Upper lobe of left lung (tissue), 6 donors: ENCODE results near the gene CDCA8. TPM values are rescaled to one million over a fixed set of nuclear protein-coding genes. Genes with fewer than 3 reads are reported as not detected.

Experiments
- ATAC-seq, 2 donors: fragments of 200-7000 bp; cut with Tn5 transposase; one replicate each; pipeline ENCODE4 v1.9.1; 2022; ENCODE audit warnings: mild to moderate bottlenecking in 2 of 2, moderate library complexity in 2 of 2; ENCODE audit not compliant: low FRiP score in 2 of 2
- DNase-seq, 2 donors: peaks; one replicate each; pipeline ENCODE4 v3.0.0-alpha.2; 2019 to 2020
- H3K27ac ChIP-seq, 4 donors: fragments of 200-600 bp; sonication (generic); one replicate each; pipeline ENCODE4 v1.5.1; 2016 to 2019
- H3K27me3 ChIP-seq, 4 donors: fragments of 200-600 bp; sonication (generic); one replicate each; pipeline ENCODE4 v1.5.1; 2017 to 2019
- H3K36me3 ChIP-seq, 4 donors: fragments of 200-600 bp; sonication (generic); one replicate each; pipeline ENCODE4 v1.5.1; 2016 to 2019
- H3K4me1 ChIP-seq, 4 donors: fragments of 200-600 bp; sonication (generic); one replicate each; pipeline ENCODE4 v1.5.1; 2018 to 2019
- H3K4me3 ChIP-seq, 4 donors: fragments of 200-600 bp; sonication (generic); one replicate each; pipeline ENCODE4 v1.5.1; 2017 to 2019; ENCODE audit warnings: mild to moderate bottlenecking in 2 of 4, moderate library complexity in 1 of 4
- H3K9me3 ChIP-seq, 4 donors: fragments of 200-600 bp; sonication (generic); one replicate each; pipeline ENCODE4 v1.5.1; 2018 to 2019
- CTCF ChIP-seq, 6 experiments: fragments of 450-650 bp in 4 of 6; fragments of 200-600 bp in 2 of 6; sonication (generic) in 2 of 6; IDR thresholded peaks; one replicate each; pipeline ENCODE4 v1.5.1; 2016 to 2019; ENCODE audit warnings: antibody characterized with exemption in 6 of 6
- EP300 ChIP-seq, 4 donors: sonication (generic); formaldehyde crosslinking; IDR thresholded peaks; one replicate each; pipeline ENCODE4 v1.5.1; 2017; ENCODE audit warnings: antibody characterized with exemption in 4 of 4, control low read depth in 2 of 4
- POLR2A ChIP-seq, 4 donors: fragments of 450-650 bp; IDR thresholded peaks; one replicate each; pipeline ENCODE4 v1.5.1; 2016 to 2017; ENCODE audit warnings: antibody characterized with exemption in 4 of 4, mild to moderate bottlenecking in 2 of 4
- POLR2AphosphoS5 ChIP-seq, 2 donors: sonication (generic); formaldehyde crosslinking; IDR thresholded peaks; one replicate each; pipeline ENCODE4 v1.5.1; 2017; ENCODE audit warnings: antibody characterized with exemption in 2 of 2
- WGBS, 2 donors: methylation state at CpG; one replicate each; pipeline ENCODE4 v1.1.5; 2017 to 2018; 5-methylcytosine and 5-hydroxymethylcytosine counted together
- total RNA-seq, 6 donors: library from RNA; depleted of rRNA in 4 of 6; stranded (reverse); fragments of >200 nt in 4 of 6; gene quantifications; one replicate each; pipeline versions ENCODE4 v1.1.0 to v1.2.1, GENCODE V29; 2016 to 2021
- donor health status: DM: no; HTN: no; CAD: no; lungs with moderate emphysema.
- donor health status: DM: no; HTN: yes; CAD: no; lungs with severe emphysema.

Gene CDCA8
- total RNA-seq, 6 donors from 2014 or later: 0.89 to 2.0 (median 1.5) TPM; not detected in 1

- WGBS, 2 donors: 67 to 73% methylated on average over 10 of the region's 10 CpGs
- H3K36me3 ChIP-seq: no peaks in the 10 kb centered on the region
- H3K4me3 ChIP-seq: no peak overlapping the region
- no peaks in the 10 kb centered on the region for H3K27me3 ChIP-seq
- TF ChIP-seq EP300 (IDR thresholded peaks at IDR 0.05): no peak
- no peak for TF ChIP-seq POLR2AphosphoS5 (IDR thresholded peaks at IDR 0.05)
- no peak for TF ChIP-seq CTCF (IDR thresholded peaks at IDR 0.05)
- TF ChIP-seq POLR2A (IDR thresholded peaks at IDR 0.05): no peak
- no peaks in the 10 kb centered on the region for H3K4me1 ChIP-seq
- H3K9me3 ChIP-seq: no peaks in the 10 kb centered on the region
- no peak overlapping the region for H3K27ac ChIP-seq
- no peak for DNase-seq
- ATAC-seq: no peak
Observed at GRCh38 chr1:37651803-37652202, 40.5 kb upstream of the CDCA8 start.

GRCh38 chr1:37652976-37653375 is 39.3 kb upstream of the CDCA8 start:
- Histone ChIP-seq H3K36me3 (no peaks in the 10 kb centered on the region), H3K27ac (no peak overlapping the region), H3K27me3 (no peaks in the 10 kb centered on the region), H3K9me3 (no peaks in the 10 kb centered on the region), H3K4me1 (no peaks in the 10 kb centered on the region), H3K4me3 (no peak overlapping the region)
- WGBS, 2 donors: 71% methylated on average over 2 of the region's 2 CpGs; no CpG with 5 or more reads in 1 of the 2 donors
- TF ChIP-seq POLR2A (IDR thresholded peaks at IDR 0.05) (no peak), EP300 (IDR thresholded peaks at IDR 0.05) (no peak), POLR2AphosphoS5 (IDR thresholded peaks at IDR 0.05) (no peak), CTCF (IDR thresholded peaks at IDR 0.05) (no peak)
- DNase-seq: no peak
- ATAC-seq: no peak

- WGBS, 2 donors: 70 to 71% methylated on average over 5 of the region's 5 CpGs
- H3K4me3 ChIP-seq: no peak overlapping the region
- ATAC-seq (no peak), DNase-seq (no peak)
- no peaks in the 10 kb centered on the region for H3K36me3 ChIP-seq
- no peak overlapping the region for H3K27ac ChIP-seq
- no peaks in the 10 kb centered on the region for H3K9me3 ChIP-seq
- no peaks in the 10 kb centered on the region for H3K4me1 ChIP-seq
- H3K27me3 ChIP-seq: no peaks in the 10 kb centered on the region
- TF ChIP-seq CTCF (IDR thresholded peaks at IDR 0.05) (no peak), POLR2A (IDR thresholded peaks at IDR 0.05) (no peak), EP300 (IDR thresholded peaks at IDR 0.05) (no peak), POLR2AphosphoS5 (IDR thresholded peaks at IDR 0.05) (no peak)
Observed at GRCh38 chr1:37653906-37654305, 38.4 kb upstream of the CDCA8 start.

- no peak overlapping the region for H3K27ac ChIP-seq
- H3K36me3 ChIP-seq: no peaks in the 10 kb centered on the region
- DNase-seq (no peak), ATAC-seq (no peak)
- no peak overlapping the region for H3K4me3 ChIP-seq
- H3K27me3 ChIP-seq: peaks cover 0 to 3% (median 0%) of the 10 kb centered on the region in 4 donors
- no peaks in the 10 kb centered on the region for H3K9me3 ChIP-seq
- H3K4me1 ChIP-seq: no peaks in the 10 kb centered on the region
- TF ChIP-seq CTCF (IDR thresholded peaks at IDR 0.05) (no peak), POLR2A (IDR thresholded peaks at IDR 0.05) (no peak), POLR2AphosphoS5 (IDR thresholded peaks at IDR 0.05) (no peak), EP300 (IDR thresholded peaks at IDR 0.05) (no peak)
Observed at GRCh38 chr1:37655274-37655673, 37.0 kb upstream of the CDCA8 start.

- ATAC-seq (no peak), DNase-seq (no peak)
- H3K4me3 ChIP-seq: no peak overlapping the region
- TF ChIP-seq CTCF (IDR thresholded peaks at IDR 0.05): no peak
- no peak for TF ChIP-seq EP300 (IDR thresholded peaks at IDR 0.05)
- TF ChIP-seq POLR2AphosphoS5 (IDR thresholded peaks at IDR 0.05): no peak
- TF ChIP-seq POLR2A (IDR thresholded peaks at IDR 0.05): no peak
- no peaks in the 10 kb centered on the region for H3K9me3 ChIP-seq
- H3K27me3 ChIP-seq: peaks cover 0 to 10% (median 0%) of the 10 kb centered on the region in 4 donors
- no peak overlapping the region for H3K27ac ChIP-seq
- H3K36me3 ChIP-seq: no peaks in the 10 kb centered on the region
- 57 to 58% methylated on average over 2 to 7 of the region's 7 CpGs for WGBS, 2 donors
- H3K4me1 ChIP-seq: no peaks in the 10 kb centered on the region
Observed at GRCh38 chr1:37656026-37656425, 36.3 kb upstream of the CDCA8 start.
